Vagina (tissue), 2 donors: Measurements from ENCODE around the gene IQCF5.

Source experiments
- CTCF ChIP-seq, 3 experiments: fragments of 450-650 bp in 2 of 3; fragments of 200-600 bp in 1 of 3; sonication (generic) in 1 of 3; IDR thresholded peaks; one replicate each; pipeline ENCODE4 v1.5.1; 2017 to 2019; ENCODE audit warnings: antibody characterized with exemption in 3 of 3, mild to moderate bottlenecking in 2 of 3, moderate library complexity in 2 of 3
- POLR2AphosphoS5 ChIP-seq, 2 donors: sonication (generic); formaldehyde crosslinking; IDR thresholded peaks; one replicate each; pipeline ENCODE4 v1.9.0; 2017; ENCODE audit warnings: antibody characterized with exemption in 2 of 2, mild to moderate bottlenecking in 2 of 2, low read depth in 1 of 2; ENCODE audit not compliant: insufficient read depth in 1 of 2

DNA sequence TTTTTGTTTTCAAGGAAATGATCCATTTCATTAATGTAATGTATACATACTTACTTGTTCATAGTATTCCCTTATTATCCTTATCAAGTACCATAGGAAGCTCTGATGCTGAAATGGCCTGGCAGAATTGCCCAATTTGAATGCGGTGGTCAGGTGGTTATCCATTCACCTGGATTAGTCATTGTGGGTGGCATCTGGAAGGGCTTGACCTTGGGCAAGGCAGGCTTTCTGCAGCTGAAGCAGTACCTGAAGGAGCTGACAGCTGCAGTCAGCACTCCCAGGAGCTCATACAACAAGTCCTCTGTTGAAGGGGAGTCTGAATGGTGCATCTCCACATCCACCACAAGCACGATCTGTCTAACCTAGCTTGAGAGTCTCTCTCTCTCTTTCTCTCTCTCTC is 12.2 kb upstream of the IQCF5 start:
- TF ChIP-seq POLR2AphosphoS5 (IDR thresholded peaks at IDR 0.05; ENCODE audit: insufficient read depth in 1 of 2, low read depth in 1 of 2), result no peak
- no peak for TF ChIP-seq CTCF (IDR thresholded peaks at IDR 0.05)
